NOMO-1 treated with dmso at 0.1 percent for 144 hours (cell line): ENCODE results near the gene CDH23.

Experiments used
- DNase-seq: peaks from one replicate; lab custom pipeline; 2025; ENCODE audit not compliant: unreplicated experiment; lab: John Stamatoyannopoulos, UW

Gene CDH23

GRCh38 chr10:71695502-71696476, 299.1 kb downstream of the CDH23 start:
- DNase-seq: no peak

GRCh38 chr10:71696628-71697326, 300.1 kb downstream of the CDH23 start:
- DNase-seq: peak; percentile 13

- DNase-seq: no peak
These were observed 301.4 kb downstream of the CDH23 start for GRCh38 chr10:71697938-71698709.

GRCh38 chr10:71698737-71699136, 302.0 kb downstream of the CDH23 start:
- no peak for DNase-seq

GRCh38 chr10:71700731-71701368, 304.1 kb downstream of the CDH23 start:
- DNase-seq: no peak

- no peak for DNase-seq
These were observed 304.9 kb downstream of the CDH23 start for GRCh38 chr10:71701496-71702132.

GRCh38 chr10:71703577-71703976, 306.9 kb downstream of the CDH23 start:
- no peak for DNase-seq

GRCh38 chr10:71704816-71705215, 308.1 kb downstream of the CDH23 start:
- no peak for DNase-seq

- no peak for DNase-seq
These were observed 308.9 kb downstream of the CDH23 start for GRCh38 chr10:71705582-71705981.

- no peak for DNase-seq
These were observed 309.7 kb downstream of the CDH23 start for GRCh38 chr10:71706216-71707121.

GRCh38 chr10:71707240-71707789, 310.6 kb downstream of the CDH23 start:
- DNase-seq: no peak

GRCh38 chr10:71708301-71708703, 311.6 kb downstream of the CDH23 start:
- DNase-seq: no peak

- DNase-seq: no peak
These were observed 312.5 kb downstream of the CDH23 start for GRCh38 chr10:71708897-71709882.

GRCh38 chr10:71710519-71710918, 313.8 kb downstream of the CDH23 start:
- DNase-seq: no peak

GRCh38 chr10:71711052-71711623, 314.4 kb downstream of the CDH23 start:
- no peak for DNase-seq

- DNase-seq: no peak
These were observed 315.4 kb downstream of the CDH23 start for GRCh38 chr10:71712170-71712569.

GRCh38 chr10:71712572-71713134, 315.9 kb downstream of the CDH23 start:
- no peak for DNase-seq
